A673 (cell line): ENCODE results near the gene HAUS3.

Experiments used
- EZH2 ChIP-seq: fragments of 200-600 bp; sonication (generic); IDR thresholded peaks from 2 replicates; pipeline ENCODE4 v1.6.1; 2017; ENCODE audit warnings: borderline replicate concordance, low read depth, mild to moderate bottlenecking, mixed read lengths, antibody characterized with exemption, low read length; ENCODE audit not compliant: poor library complexity, severe bottlenecking
- TF ChIP-seq, protein P1 (sequence below): fragments of 300-800, 200-600 bp; sonication (generic); conservative IDR thresholded peaks from 2 replicates; pipeline ENCODE4 v1.5.1; 2017; ENCODE audit warnings: low read depth, mild to moderate bottlenecking, antibody characterized with exemption, low read length, moderate library complexity, mixed read lengths

DNA sequence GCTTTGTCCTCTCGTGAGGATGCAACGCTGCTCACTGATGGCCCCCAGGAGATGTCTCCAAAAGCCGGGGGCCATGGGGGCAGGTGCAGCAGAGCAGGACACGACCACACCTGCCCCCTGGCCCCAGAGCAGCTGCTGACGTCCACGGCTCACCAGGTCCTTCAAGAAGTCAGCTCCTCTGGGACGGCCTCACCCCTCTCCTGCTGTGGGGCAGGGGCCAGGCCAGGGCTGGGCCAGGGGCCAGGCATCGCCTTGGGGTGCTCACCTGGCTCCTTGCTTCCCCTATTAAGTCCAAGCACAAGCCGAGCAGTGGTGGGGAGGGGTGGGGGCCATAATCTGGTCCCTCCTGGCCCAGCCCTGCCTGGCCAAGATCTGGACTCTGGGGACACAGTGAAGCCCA is 48.6 kb upstream of the HAUS3 start:
- TF ChIP-seq, protein P1, sequence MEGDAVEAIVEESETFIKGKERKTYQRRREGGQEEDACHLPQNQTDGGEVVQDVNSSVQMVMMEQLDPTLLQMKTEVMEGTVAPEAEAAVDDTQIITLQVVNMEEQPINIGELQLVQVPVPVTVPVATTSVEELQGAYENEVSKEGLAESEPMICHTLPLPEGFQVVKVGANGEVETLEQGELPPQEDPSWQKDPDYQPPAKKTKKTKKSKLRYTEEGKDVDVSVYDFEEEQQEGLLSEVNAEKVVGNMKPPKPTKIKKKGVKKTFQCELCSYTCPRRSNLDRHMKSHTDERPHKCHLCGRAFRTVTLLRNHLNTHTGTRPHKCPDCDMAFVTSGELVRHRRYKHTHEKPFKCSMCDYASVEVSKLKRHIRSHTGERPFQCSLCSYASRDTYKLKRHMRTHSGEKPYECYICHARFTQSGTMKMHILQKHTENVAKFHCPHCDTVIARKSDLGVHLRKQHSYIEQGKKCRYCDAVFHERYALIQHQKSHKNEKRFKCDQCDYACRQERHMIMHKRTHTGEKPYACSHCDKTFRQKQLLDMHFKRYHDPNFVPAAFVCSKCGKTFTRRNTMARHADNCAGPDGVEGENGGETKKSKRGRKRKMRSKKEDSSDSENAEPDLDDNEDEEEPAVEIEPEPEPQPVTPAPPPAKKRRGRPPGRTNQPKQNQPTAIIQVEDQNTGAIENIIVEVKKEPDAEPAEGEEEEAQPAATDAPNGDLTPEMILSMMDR = no peak
- TF ChIP-seq EZH2 = no peak
